ENCODE results near the gene ERVH48-1. TPM values are rescaled to one million over a fixed set of nuclear protein-coding genes. Genes with fewer than 3 reads are reported as not detected.
"Not testable (repeated sequence)": the region's sequence is repeated elsewhere in the genome, so short reads cannot be mapped to it uniquely, and the experiment has no call there.

The ERVH48-1 gene
- total and polyA plus RNA-seq, 4 donors, result 0.03 to 0.19 TPM; not detected in 2

DNA sequence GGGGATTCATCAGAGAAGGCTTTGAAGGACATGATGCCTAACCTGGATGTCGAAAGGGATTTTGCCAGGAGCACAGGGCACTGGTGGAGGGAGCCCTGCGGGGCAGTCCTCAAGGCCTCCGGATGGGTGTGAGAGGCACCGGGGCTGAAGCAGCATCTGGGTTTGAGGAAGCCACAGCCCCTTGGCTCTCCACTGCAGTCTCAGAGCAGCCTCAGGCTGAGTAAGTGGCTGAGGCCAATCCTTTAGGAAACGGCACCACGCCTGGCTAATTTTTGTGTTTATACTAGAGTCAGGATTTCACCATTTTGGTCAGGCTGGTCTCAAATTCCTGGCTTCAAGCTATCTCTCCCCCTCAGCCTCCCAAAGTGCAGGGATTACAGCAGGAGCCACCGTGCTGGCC, 12.0 kb downstream of the ERVH48-1 start (continued):
- TF ChIP-seq, protein P1, sequence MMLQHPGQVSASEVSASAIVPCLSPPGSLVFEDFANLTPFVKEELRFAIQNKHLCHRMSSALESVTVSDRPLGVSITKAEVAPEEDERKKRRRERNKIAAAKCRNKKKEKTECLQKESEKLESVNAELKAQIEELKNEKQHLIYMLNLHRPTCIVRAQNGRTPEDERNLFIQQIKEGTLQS (IDR thresholded peaks at IDR 0.05), result no peak
- no peak for TF ChIP-seq HNF4A (conservative IDR thresholded peaks at IDR 0.05)
- TF ChIP-seq SP1 (IDR thresholded peaks at IDR 0.05), result no peak
- TF ChIP-seq EGR1 (IDR thresholded peaks at IDR 0.05; ENCODE audit: low read depth in 2 of 2), result no peak

DNA sequence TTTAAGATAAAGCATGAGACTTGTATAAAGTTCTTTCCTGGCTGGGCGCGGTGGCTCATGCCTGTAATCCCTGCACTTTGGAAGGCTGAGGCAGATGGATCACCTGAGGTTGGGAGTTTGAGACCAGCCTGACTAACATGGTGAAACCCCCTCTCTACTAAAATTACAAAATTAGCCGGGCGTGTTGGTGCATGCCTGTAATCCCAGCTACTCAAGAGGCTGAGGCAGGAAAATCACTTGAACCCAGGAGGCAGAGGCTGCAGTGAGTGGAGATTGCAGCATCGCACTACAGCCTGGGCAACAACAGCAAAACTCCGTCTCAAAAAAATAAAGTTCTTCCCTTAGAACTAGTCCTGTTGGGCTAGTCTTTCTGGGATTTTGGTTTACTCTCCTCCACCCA, 13.5 kb downstream of the ERVH48-1 start:
- not testable (repeated sequence) for H3K4me1 ChIP-seq (ENCODE audit: control insufficient read depth in 4 of 4, insufficient read depth in 4 of 4, low read length in 3 of 4); H3K9me3 ChIP-seq (ENCODE audit: control insufficient read depth in 4 of 4, low read length in 3 of 4)
- H3K36me3 ChIP-seq (ENCODE audit: control insufficient read depth in 4 of 4, insufficient read depth in 3 of 4, low read depth in 1 of 4, low read length in 3 of 4), result peaks cover 5 to 38% (median 21%) of the 10 kb centered on the region in 4 donors

DNA sequence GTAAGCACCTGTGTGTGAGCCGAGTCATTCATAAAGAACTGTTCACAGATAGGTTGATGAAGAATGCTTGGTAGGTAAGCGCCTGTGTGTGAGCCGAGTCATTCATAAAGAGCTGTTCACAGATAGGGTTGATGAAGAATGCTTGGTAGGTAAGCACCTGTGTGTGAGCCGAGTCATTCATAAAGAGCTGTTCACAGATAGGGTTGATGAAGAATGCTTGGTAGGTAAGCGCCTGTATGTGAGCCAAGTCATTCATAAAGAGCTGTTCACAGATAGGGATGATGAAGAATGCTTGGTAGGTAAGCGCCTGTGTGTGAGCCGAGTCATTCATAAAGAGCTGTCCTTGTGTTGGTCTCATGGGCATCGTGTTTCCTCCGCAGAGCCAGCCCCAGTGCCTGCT, 16.9 kb downstream of the ERVH48-1 start:
- H3K4me3 ChIP-seq (ENCODE audit: low read depth in 1 of 3, low read length in 3 of 3); H3K4me1 ChIP-seq (ENCODE audit: control insufficient read depth in 4 of 4, insufficient read depth in 4 of 4, low read length in 3 of 4); DNase-seq (ENCODE audit: low spot score); H3K27me3 ChIP-seq (ENCODE audit: control insufficient read depth in 4 of 4, insufficient read depth in 4 of 4, low read length in 3 of 4); H3K27ac ChIP-seq (ENCODE audit: low read depth in 1 of 2, low read length in 2 of 2); H3K9me3 ChIP-seq (ENCODE audit: control insufficient read depth in 4 of 4, low read length in 3 of 4); H3K9ac ChIP-seq (ENCODE audit: low read depth in 1 of 2, low read length in 2 of 2): not testable (repeated sequence)
- 97% methylated on average over 9 of the region's 9 CpGs for WGBS
- H3K36me3 ChIP-seq (ENCODE audit: control insufficient read depth in 4 of 4, insufficient read depth in 3 of 4, low read depth in 1 of 4, low read length in 3 of 4), result peaks cover 5 to 65% (median 42%) of the 10 kb centered on the region in 4 donors

More for the DNA sequence above, 13.5 kb downstream of the ERVH48-1 start:
- H3K9ac ChIP-seq (ENCODE audit: low read depth in 1 of 2, low read length in 2 of 2); DNase-seq (ENCODE audit: low spot score); H3K4me3 ChIP-seq (ENCODE audit: low read depth in 1 of 3, low read length in 3 of 3); H3K27me3 ChIP-seq (ENCODE audit: control insufficient read depth in 4 of 4, insufficient read depth in 4 of 4, low read length in 3 of 4); H3K27ac ChIP-seq (ENCODE audit: low read depth in 1 of 2, low read length in 2 of 2): not testable (repeated sequence)
- WGBS, result 98% methylated on average over 6 of the region's 6 CpGs

DNA sequence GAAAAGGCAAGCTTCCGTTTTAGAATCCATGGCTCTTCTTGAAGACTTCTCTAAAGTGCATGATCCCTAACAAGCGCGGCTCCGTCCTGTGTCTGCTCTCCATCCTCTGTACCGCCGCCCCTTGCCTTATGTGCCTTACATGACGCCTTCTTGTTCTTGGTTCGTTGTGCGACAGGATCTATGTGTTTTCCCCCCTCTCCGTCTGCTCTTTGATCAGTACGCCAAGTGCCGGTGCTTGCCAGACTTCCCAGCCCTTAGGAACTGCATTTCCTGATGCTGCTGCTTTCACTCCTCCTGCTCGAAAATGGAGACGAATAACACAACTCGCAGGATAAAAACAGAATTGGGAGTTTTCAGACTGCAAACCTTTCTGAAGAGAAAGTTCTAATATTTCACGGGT, 19.2 kb downstream of the ERVH48-1 start:
- Histone ChIP-seq H3K27ac (ENCODE audit: low read depth in 1 of 2, low read length in 2 of 2) (no peak overlapping the region), H3K9me3 (ENCODE audit: control insufficient read depth in 4 of 4, low read length in 3 of 4) (no peaks in the 10 kb centered on the region), H3K4me3 (ENCODE audit: low read depth in 1 of 3, low read length in 3 of 3) (no peak overlapping the region), H3K36me3 (ENCODE audit: control insufficient read depth in 4 of 4, insufficient read depth in 3 of 4, low read depth in 1 of 4, low read length in 3 of 4) (peaks cover 5 to 71% (median 49%) of the 10 kb centered on the region in 4 donors), H3K9ac (ENCODE audit: low read depth in 1 of 2, low read length in 2 of 2) (no peak overlapping the region), H3K4me1 (ENCODE audit: control insufficient read depth in 4 of 4, insufficient read depth in 4 of 4, low read length in 3 of 4) (no peaks in the 10 kb centered on the region), H3K27me3 (ENCODE audit: control insufficient read depth in 4 of 4, insufficient read depth in 4 of 4, low read length in 3 of 4) (no peaks in the 10 kb centered on the region)
- 97% methylated on average over 16 of the region's 16 CpGs for WGBS
- DNase-seq (ENCODE audit: low spot score), result no peak
- TF ChIP-seq FOXA1 (IDR thresholded peaks at IDR 0.05) (no peak), RXRA (IDR thresholded peaks at IDR 0.05) (no peak), NR2F2 (IDR thresholded peaks at IDR 0.05) (no peak), JUND (IDR thresholded peaks at IDR 0.05) (no peak), TAF1 (conservative IDR thresholded peaks at IDR 0.05) (no peak)
- TF ChIP-seq, protein P2, sequence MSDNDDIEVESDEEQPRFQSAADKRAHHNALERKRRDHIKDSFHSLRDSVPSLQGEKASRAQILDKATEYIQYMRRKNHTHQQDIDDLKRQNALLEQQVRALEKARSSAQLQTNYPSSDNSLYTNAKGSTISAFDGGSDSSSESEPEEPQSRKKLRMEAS (IDR thresholded peaks at IDR 0.05), result no peak
- TF ChIP-seq, protein P1 (IDR thresholded peaks at IDR 0.05), result no peak
- TF ChIP-seq, protein P3, sequence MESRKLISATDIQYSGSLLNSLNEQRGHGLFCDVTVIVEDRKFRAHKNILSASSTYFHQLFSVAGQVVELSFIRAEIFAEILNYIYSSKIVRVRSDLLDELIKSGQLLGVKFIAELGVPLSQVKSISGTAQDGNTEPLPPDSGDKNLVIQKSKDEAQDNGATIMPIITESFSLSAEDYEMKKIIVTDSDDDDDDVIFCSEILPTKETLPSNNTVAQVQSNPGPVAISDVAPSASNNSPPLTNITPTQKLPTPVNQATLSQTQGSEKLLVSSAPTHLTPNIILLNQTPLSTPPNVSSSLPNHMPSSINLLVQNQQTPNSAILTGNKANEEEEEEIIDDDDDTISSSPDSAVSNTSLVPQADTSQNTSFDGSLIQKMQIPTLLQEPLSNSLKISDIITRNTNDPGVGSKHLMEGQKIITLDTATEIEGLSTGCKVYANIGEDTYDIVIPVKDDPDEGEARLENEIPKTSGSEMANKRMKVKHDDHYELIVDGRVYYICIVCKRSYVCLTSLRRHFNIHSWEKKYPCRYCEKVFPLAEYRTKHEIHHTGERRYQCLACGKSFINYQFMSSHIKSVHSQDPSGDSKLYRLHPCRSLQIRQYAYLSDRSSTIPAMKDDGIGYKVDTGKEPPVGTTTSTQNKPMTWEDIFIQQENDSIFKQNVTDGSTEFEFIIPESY (IDR thresholded peaks at IDR 0.05), result no peak

Data from liver (tissue), 9 donors.